Keratinocyte (primary cell): ENCODE data around the gene SLC26A9.

Source experiments
- CTCF ChIP-seq, 3 experiments: IDR thresholded peaks in 1 of 3; conservative IDR thresholded peaks in 1 of 3; optimal IDR thresholded peaks in 1 of 3; 2 replicates in 2 of 3; 3 replicates in 1 of 3; pipeline versions ENCODE3 to v1.5.1; 2011; ENCODE audit warnings: low read length in 3 of 3, mild to moderate bottlenecking in 3 of 3, moderate library complexity in 2 of 3, control low read depth in 1 of 3, inconsistent platforms in 1 of 3; ENCODE audit not compliant: insufficient read depth in 2 of 3; ENCODE audit errors: extremely low read depth in 1 of 3
- EZH2 ChIP-seq: IDR thresholded peaks from one replicate; pipeline ENCODE4 v1.6.1; 2012; ENCODE audit warnings: inconsistent platforms, mild to moderate bottlenecking, low read length, moderate library complexity

- TF ChIP-seq CTCF (optimal IDR thresholded peaks at IDR 0.05 in 1 of 3, IDR thresholded peaks at IDR 0.05 in 1 of 3, conservative IDR thresholded peaks at IDR 0.05 in 1 of 3; ENCODE audit: extremely low read depth in 1 of 3, insufficient read depth in 2 of 3, low read length in 3 of 3) (no peak), EZH2 (no peak)
Observed at GRCh38 chr1:205954819-205955404, 11.7 kb upstream of the SLC26A9 start.
